Motor neuron (in vitro differentiated cells): ENCODE data around the gene MED22. TPM values are rescaled to one million over a fixed set of nuclear protein-coding genes. Genes with fewer than 3 reads are reported as not detected.
"Not testable (repeated sequence)": the region's sequence is repeated elsewhere in the genome, so short reads cannot be mapped to it uniquely, and the experiment has no call there.

Experiments
- ATAC-seq, 8 experiments: fragments of 200-7000 bp; cut with Tn5 transposase; replicated peaks in 6 of 8; 2 replicates each; pipeline ENCODE4 v1.8.0; 2021; ENCODE audit warnings: mild to moderate bottlenecking in 8 of 8, moderate library complexity in 8 of 8
- H3K27ac ChIP-seq, 2 donors: fragments of 250-450 bp; sonication (Bioruptor Pico); 2 replicates each; pipeline ENCODE4 v1.9.0; 2021; ENCODE audit warnings: antibody characterized with exemption in 2 of 2, mild to moderate bottlenecking in 2 of 2, moderate library complexity in 1 of 2
- H3K4me1 ChIP-seq, 2 donors: fragments of 250-450 bp; sonication (Bioruptor Pico); replicated peaks in 1 of 2; 2 replicates each; pipeline ENCODE4 v1.6.1; 2021; ENCODE audit warnings: antibody characterized with exemption in 2 of 2, mild to moderate bottlenecking in 2 of 2, moderate library complexity in 1 of 2
- H3K4me3 ChIP-seq, 5 donors: fragments of 250-450 bp; sonication (Bioruptor Pico); 2 replicates each; pipeline ENCODE4 v1.9.0; 2021; ENCODE audit warnings: antibody characterized with exemption in 5 of 5, mild to moderate bottlenecking in 5 of 5, moderate library complexity in 4 of 5
- WGBS, 10 experiments: fragments of 450-650 bp; shearing (Covaris generic); methylation state at CpG; one replicate each; pipeline ENCODE4 v1.0.0; 2022; 5-methylcytosine and 5-hydroxymethylcytosine counted together
- in situ Hi-C, 9 experiments: fragments of 400-800 bp; cut with MboI; loops; one replicate each; pipeline ENCODE4 v1.15.0; 2021; ENCODE audit warnings: low sequenced_read_pairs in 9 of 9, low pct_unique_long_range_greater_than_20kb in 2 of 9; ENCODE audit not compliant: unreplicated experiment in 9 of 9
- total RNA-seq, 8 experiments: library from RNA; unstranded; fragments of 300-600 nt; gene quantifications; 2 replicates each; pipeline versions ENCODE4 v1.2.3 to v1.2.4, GENCODE V29; 2022

The MED22 gene
- total RNA-seq, 8 experiments from 2014 or later, result 14.2 to 36.9 (median 20.4) TPM

DNA sequence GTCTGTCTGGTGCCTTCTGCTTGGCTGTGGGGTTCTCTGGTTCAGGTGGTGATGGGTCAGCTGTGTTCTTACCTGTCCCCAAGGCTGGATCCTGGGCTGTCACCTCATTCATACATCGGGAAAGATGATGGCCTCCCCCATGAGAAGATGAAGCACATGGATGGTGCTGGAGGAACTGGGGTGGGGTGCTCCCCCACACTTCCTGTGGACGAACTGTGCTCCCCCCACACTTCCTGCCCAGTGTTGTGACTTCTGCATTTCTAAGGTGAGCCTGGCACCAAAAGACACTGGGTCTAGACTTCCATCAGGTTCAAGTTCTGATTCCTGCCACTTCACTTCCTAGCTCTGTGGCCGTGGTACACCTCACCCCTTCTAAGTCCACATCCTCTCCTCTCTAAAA is 7.7 kb downstream of the MED22 start:
- no peak for ATAC-seq
- 83 to 100% (median 100%) methylated on average over 1 of the region's 3 CpGs; no CpG with 5 or more reads in 4 of the 10 experiments for WGBS, 10 experiments
- in situ Hi-C loops, result loop anchor here in 2 of 9 experiments (25.0 kb wide), 1 partner anchor 153 kb away; no protein-coding TSS in a partner anchor
- peaks cover 3 to 5% of the 10 kb centered on the region in 2 donors for H3K4me1 ChIP-seq
- no peak overlapping the region for H3K27ac ChIP-seq
- no peak overlapping the region for H3K4me3 ChIP-seq

DNA sequence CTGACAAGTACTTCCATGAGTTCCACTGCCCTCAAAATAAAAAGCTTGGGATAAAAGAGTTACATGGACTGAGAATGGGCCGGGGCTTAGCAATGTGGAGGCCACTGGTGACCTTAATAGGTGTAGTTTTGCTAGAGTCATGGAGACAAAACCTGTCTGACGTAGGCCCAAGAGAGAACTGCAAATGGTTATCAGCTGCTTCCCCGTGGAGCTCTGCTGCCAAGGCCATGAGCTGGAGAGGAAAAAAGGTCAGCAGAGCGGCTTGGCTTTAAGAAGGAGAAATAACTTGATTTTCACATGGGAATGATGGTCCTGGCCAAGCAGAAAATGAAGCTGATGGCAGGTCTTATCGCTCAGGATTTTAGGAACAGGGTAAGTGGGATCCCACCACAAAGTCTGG is 8.3 kb downstream of the MED22 start:
- peaks cover 8 to 10% of the 10 kb centered on the region in 2 donors for H3K4me1 ChIP-seq
- no peak overlapping the region for H3K4me3 ChIP-seq
- no peak overlapping the region for H3K27ac ChIP-seq
- in situ Hi-C loops, result loop anchor here in 2 of 9 experiments (25.0 kb wide), 1 partner anchor 152 kb away; no protein-coding TSS in a partner anchor
- no peak for ATAC-seq
- WGBS, 10 experiments, result 65 to 100% (median 93%) methylated on average over 1 to 5 of the region's 5 CpGs; no CpG with 5 or more reads in 2 of the 10 experiments

DNA sequence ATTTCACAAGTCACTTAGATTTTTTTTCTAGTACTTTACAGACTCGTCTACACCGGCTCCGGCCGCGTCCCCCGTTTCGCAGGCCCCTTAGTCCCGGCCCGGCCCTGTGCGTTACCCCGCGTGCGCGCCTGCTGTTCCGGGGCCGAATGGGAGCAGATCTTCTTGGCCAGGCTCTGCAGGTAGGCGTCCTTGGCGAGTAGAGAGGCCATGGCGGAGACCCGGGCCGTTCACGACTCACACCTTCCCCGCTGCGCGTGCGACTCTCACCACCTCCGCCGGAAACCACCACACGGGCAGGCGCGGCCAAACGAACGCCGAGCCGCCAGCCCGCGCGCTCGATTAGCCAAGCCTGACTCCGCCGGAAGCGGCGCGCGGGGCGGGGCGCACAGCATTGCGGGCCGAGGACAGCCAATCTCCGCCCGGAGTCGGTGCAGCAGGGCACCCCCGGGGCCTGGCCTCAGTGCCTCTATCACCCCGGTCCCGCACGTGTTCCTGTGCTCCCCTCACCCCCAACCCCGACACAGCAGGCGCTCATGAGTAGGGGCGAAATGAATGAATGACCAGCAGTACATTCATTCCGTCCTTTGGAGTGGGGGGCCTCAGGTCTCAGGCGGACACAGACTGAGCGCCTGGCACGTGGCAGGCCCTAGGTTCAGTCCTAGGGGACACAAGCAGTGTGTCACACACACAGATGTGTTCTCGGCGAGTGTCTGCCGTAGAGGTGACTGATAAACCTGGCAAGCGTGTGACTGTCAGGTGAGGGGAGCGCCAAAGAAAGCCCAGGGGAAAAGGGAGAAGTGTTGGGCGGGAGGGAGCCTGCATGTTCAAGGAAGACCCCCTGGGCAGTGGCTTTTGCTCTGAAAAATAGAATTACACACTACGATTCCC is 11.8 kb downstream of the MED22 start, which contains the start of gene SURF6:
Gene SURF6 (minus strand): TSS at position 265 of the 888 bp plus-strand sequence. CDS start 56 bp downstream, at position 209.
- 0 to 100% (median 6%) methylated on average over 2 to 19 of the region's 70 CpGs; no CpG with 5 or more reads in 5 of the 10 experiments for WGBS, 10 experiments
- in situ Hi-C loops, result loop anchor here in 2 of 9 experiments (25.0 kb wide), 1 partner anchor 149 kb away; no protein-coding TSS in a partner anchor
- H3K4me1 ChIP-seq, result peaks cover 10 to 12% of the 10 kb centered on the region in 2 donors
- peak; percentile 91 to 96 (median 94) for ATAC-seq
- H3K27ac ChIP-seq, result peak within 1 kb of the TSS; percentile 66 to 94
- peak within 1 kb of the TSS; percentile 67 to 96 (median 84) for H3K4me3 ChIP-seq

DNA sequence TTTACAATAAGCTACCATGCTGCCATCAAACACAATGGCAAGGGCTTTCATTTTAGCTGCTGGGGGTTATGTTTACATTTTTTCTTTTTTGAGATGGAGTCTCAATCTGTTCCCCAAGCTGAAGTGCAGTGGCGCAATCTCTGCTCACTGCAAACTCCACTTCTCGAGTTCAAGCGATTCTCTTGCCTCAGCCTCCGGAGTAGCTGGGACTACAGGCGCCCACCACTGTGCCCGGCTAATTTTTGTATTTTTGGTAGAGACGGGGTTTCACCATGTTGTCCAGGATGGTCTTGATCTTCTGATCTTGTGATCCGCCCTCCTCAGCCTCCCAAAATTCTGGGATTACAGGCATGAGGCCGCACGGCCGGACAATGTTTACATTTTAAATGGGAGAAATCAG is 13.0 kb downstream of the MED22 start:
- WGBS, 10 experiments, result 40 to 90% (median 78%) methylated on average over 1 to 11 of the region's 11 CpGs; no CpG with 5 or more reads in 1 of the 10 experiments
- not testable (repeated sequence) for ATAC-seq, H3K27ac ChIP-seq
- in situ Hi-C loops, result loop anchor here in 2 of 9 experiments (25.0 kb wide), 1 partner anchor 148 kb away; no protein-coding TSS in a partner anchor
- H3K4me1 ChIP-seq, result peaks cover 10 to 12% of the 10 kb centered on the region in 2 donors
- H3K4me3 ChIP-seq, result peak overlapping the region; percentile 67 to 96 (median 84)

DNA sequence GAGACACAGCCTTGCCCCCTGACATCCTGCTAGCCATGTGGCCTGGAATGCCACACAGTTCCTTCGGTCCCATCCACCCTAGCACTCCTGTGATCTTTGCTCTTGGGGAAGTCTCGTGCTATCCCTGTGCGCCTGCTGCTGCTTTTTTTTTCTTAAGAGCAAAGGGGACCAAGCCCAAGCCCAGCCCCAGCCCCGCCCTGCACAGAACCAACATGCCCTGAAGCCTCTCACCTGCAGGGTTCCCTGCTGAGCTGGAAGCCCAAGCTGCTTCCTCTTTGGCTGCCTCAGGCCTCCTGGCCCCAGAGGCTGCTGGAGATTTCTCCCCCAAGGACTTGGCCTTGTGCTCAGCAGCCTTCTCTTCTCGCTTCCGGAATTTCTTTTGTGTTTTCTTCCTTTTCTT is 13.8 kb downstream of the MED22 start:
- no peak for ATAC-seq
- in situ Hi-C loops, result loop anchor here in 2 of 9 experiments (25.0 kb wide), 1 partner anchor 147 kb away; no protein-coding TSS in a partner anchor
- 73 to 100% (median 100%) methylated on average over 1 to 5 of the region's 6 CpGs; no CpG with 5 or more reads in 4 of the 10 experiments for WGBS, 10 experiments
- H3K4me1 ChIP-seq, result peaks cover 10 to 12% of the 10 kb centered on the region in 2 donors
- no peak overlapping the region for H3K27ac ChIP-seq
- no peak overlapping the region for H3K4me3 ChIP-seq

DNA sequence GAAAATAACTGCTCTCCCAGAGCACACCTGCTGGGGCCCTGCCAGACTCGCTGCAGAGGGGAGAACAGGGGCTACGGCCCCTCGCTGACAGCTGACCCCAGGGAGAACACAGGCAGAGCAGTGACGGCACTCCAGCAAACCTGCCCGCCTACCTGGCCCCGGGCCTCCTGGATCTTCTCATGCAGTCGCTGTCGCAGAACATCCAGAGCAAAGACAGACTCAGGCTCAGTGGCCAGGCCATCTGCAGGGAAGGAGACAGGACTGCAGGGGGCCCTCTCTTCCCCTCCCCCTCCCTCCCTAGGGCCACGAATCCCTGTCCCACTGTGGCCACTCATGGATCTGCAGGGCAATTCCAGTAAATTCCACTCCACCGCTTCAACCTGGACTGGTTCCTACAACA is 14.4 kb downstream of the MED22 start:
- peaks cover 10 to 12% of the 10 kb centered on the region in 2 donors for H3K4me1 ChIP-seq
- 100% methylated on average over 2 to 6 of the region's 10 CpGs; no CpG with 5 or more reads in 6 of the 10 experiments for WGBS, 10 experiments
- H3K27ac ChIP-seq, result no peak overlapping the region
- ATAC-seq, result no peak
- in situ Hi-C loops, result loop anchor here in 2 of 9 experiments (25.0 kb wide), 1 partner anchor 146 kb away; no protein-coding TSS in a partner anchor
- no peak overlapping the region for H3K4me3 ChIP-seq

DNA sequence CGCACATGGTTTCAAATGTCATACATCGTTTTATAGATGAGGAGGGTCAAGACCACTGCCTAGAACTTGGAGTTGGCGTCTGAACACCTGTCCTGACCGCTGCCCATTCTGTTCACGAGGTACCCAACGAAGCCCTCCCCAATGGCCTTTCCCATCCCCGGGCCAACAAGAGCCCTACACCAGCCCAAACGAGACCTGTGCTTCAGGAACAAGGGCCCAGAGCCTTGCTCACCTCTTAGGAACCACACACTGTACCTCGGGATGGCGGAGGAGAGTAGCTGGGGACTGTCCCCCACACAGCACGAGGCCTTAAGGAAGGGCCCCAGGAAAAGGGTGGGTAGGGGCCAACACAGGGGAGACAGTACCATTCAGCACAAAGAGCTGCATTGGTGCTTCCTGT is 14.9 kb downstream of the MED22 start:
- WGBS, 10 experiments, result 94 to 100% (median 99%) methylated on average over 1 to 6 of the region's 11 CpGs; no CpG with 5 or more reads in 2 of the 10 experiments
- H3K4me3 ChIP-seq, result no peak overlapping the region
- ATAC-seq, result no peak
- in situ Hi-C loops, result loop anchor here in 2 of 9 experiments (25.0 kb wide), 1 partner anchor 146 kb away; no protein-coding TSS in a partner anchor
- peaks cover 10 to 12% of the 10 kb centered on the region in 2 donors for H3K4me1 ChIP-seq
- no peak overlapping the region for H3K27ac ChIP-seq

DNA sequence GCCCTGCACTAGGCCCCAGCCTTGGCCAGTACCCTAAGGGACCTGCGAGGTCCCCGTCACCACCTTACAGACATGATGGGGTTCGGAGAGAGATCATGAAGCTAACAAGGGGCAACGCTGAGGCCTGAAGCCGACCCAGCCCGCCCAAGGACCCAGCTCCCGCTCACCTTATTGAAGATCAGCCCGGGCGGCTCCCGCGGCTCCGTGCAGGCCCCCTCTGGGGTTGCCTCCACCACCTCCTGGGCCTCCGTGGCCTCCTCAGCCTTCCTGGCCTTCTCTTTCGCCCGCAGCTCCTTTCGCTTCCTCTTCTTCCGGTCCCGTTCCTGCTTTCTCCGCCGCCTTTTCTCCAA is 15.6 kb downstream of the MED22 start:
- peaks cover 10 to 12% of the 10 kb centered on the region in 2 donors for H3K4me1 ChIP-seq

DNA sequence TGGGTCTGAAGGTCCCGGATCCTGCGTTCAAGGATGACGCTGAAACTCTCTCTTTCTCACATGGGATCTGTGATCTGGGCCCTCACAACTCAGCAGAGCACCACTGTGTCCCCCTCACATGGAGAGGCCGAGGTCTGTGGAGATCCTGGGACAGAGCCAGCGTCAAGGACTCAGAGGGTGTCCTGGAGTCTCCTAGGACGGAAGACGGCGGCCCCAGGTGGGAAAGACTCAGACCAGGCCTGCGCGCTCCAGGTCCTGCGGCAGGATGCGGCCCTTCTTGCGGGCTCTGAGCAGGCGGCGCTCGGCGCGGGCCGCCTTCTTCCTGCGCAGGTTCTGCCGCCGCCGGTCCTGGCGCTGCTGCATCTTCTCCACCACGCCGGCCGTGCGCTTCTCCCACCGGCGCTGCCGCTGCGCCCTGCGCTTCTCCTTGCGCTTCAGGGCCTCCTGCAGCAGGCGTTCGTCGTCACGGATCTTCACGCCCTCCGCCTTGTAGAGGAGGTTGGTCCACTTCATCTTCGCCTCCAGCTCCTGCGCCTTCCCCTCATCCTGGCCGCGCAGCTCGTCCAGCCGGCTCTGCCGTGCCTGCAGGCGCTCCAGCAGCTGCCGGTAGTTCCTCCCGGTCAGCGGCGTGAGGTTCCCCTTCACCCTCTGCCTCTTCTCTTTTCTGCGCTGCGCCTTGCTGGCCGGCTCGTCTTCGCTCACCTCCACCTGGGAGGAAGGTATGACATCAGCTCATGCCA is 16.1 kb downstream of the MED22 start:
- in situ Hi-C loops, result loop anchor here in 2 of 9 experiments (25.0 kb wide), 1 partner anchor 145 kb away; no protein-coding TSS in a partner anchor
- 94 to 100% (median 97%) methylated on average over 3 to 26 of the region's 57 CpGs; no CpG with 5 or more reads in 4 of the 10 experiments for WGBS, 10 experiments
- no peak overlapping the region for H3K4me3 ChIP-seq
- ATAC-seq, result no peak
- H3K4me1 ChIP-seq, result peaks cover 10% of the 10 kb centered on the region in 2 donors
- H3K27ac ChIP-seq, result no peak overlapping the region

More for the DNA sequence above, 15.6 kb downstream of the MED22 start:
- no peak overlapping the region for H3K4me3 ChIP-seq
- no peak for ATAC-seq
- 60 to 100% (median 92%) methylated on average over 1 to 6 of the region's 20 CpGs; no CpG with 5 or more reads in 3 of the 10 experiments for WGBS, 10 experiments
- H3K27ac ChIP-seq, result no peak overlapping the region
- in situ Hi-C loops, result loop anchor here in 2 of 9 experiments (25.0 kb wide), 1 partner anchor 145 kb away; no protein-coding TSS in a partner anchor

DNA sequence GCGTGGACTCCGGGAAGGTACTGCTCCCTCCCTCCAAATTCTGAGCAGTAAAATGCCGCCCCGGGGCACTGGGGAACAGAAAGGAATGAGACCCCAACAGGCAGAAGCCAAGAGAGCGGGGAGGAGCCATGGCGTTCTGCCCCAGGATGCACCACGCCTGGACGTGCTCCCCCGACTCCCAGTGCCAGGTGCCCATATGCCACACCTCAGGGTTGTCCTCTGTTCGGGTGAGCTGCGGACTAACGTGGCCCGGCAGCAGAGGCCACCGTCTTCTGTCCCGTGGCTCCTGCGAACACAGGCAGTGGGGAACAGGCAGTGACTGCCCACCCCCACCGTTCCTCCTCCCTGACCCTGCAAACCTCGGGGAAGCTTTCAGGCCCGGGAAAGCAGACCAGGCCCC is 16.7 kb downstream of the MED22 start:
- WGBS, 10 experiments, result 71 to 93% (median 83%) methylated on average over 2 to 15 of the region's 19 CpGs; no CpG with 5 or more reads in 4 of the 10 experiments

DNA sequence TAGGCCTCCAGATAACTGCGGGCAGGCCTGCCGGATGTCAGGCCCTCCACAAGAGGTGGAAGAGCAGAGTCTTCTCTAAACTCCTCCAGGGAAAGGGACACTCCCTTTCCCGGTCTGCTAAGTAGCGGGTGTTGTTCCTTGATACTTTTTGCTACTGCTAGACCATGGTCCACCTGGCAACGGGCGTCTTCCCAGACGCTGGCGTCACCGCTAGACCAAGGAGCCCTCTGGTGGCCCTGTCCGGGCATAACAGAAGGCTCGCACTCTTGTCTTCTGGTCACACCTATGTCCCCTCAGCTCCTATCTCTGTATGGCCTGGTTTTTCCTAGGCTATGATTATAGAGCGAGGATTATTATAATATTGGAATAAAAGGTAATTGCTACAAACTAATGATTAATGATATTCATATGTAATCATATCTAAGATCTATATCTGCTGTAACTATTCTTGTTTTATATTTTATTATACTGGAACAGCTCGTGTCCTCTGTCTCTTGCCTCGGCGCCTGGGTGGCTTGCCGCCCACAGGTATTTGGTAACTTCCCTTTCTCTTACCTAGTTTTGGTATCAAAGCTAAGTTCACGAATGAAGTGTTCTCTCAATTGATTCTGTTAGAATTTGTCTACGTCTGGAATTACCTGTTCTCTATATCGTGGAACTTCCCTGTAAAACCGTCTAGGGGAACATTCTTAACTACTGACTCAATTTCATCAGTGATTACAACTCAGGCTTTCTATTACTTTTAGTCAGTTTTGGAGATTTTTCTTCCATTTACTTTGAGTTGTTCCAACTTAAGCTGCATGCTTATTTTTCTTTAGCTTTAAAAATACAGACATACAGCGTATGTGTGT is 18.4 kb downstream of the MED22 start:
- not testable (repeated sequence) for H3K27ac ChIP-seq, ATAC-seq, H3K4me3 ChIP-seq, H3K4me1 ChIP-seq
- in situ Hi-C loops, result loop anchor here in 4 of 9 experiments (10.0 to 25.0 kb wide), 2 partner anchors 142 to 145 kb away; no protein-coding TSS in a partner anchor
- WGBS, 10 experiments, result 80 to 93% (median 88%) methylated on average over 2 to 12 of the region's 21 CpGs

More for the DNA sequence above, 16.7 kb downstream of the MED22 start:
- Histone ChIP-seq H3K27ac (no peak overlapping the region), H3K4me3 (no peak overlapping the region), H3K4me1 (peaks cover 6 to 7% of the 10 kb centered on the region in 2 donors)
- no peak for ATAC-seq
- in situ Hi-C loops, result loop anchor here in 2 of 9 experiments (25.0 kb wide), 1 partner anchor 144 kb away; no protein-coding TSS in a partner anchor
